ENCODE results near the gene MAP3K12.
"Not testable (repeated sequence)": the region's sequence is repeated elsewhere in the genome, so short reads cannot be mapped to it uniquely, and the experiment has no call there.

Gene MAP3K12, protein sequence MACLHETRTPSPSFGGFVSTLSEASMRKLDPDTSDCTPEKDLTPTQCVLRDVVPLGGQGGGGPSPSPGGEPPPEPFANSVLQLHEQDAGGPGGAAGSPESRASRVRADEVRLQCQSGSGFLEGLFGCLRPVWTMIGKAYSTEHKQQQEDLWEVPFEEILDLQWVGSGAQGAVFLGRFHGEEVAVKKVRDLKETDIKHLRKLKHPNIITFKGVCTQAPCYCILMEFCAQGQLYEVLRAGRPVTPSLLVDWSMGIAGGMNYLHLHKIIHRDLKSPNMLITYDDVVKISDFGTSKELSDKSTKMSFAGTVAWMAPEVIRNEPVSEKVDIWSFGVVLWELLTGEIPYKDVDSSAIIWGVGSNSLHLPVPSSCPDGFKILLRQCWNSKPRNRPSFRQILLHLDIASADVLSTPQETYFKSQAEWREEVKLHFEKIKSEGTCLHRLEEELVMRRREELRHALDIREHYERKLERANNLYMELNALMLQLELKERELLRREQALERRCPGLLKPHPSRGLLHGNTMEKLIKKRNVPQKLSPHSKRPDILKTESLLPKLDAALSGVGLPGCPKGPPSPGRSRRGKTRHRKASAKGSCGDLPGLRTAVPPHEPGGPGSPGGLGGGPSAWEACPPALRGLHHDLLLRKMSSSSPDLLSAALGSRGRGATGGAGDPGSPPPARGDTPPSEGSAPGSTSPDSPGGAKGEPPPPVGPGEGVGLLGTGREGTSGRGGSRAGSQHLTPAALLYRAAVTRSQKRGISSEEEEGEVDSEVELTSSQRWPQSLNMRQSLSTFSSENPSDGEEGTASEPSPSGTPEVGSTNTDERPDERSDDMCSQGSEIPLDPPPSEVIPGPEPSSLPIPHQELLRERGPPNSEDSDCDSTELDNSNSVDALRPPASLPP

DNA sequence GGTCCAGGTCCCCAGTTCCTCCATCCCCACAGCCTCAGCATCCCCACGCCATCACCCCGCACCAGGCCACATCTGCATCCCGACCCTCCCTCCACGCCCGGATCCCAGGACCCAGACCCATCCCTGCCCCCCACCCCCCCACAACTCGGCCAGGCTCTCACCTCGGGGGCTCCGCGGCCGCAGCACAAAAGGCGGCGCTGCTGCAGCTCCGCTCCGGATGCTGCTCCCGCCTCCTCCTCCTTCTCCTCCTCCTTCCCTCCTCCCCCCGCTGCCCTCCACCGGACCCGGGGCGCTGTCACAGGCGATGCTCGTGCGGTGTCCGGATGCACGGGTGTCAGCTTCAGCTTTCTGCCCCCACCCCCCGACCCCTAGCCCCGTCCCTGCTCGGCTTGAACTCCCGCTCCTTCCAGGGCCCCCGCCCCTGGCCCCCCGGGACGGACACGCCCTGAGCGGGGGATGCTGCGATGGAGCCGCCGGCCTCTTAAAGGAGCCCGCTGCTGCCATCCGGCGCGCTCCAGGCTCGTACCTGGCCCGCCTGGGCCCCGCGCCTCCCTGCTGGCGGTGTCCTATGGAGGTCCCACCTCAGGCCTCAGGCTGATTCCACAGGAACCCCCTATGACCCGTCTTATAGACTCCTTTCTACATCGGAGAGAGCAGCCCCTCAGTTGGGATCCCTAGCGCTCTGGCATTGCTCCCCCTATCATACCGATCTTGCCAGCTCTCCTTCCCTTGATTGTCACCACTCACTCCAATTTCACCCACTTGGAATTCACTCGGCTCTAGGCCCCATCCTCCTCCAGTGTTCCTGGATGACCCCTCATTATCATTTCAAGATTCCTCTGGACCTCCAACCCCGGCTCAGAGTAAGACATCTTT, at the start of gene MAP3K12:
TSS of gene MAP3K12 (minus strand) at position 193 of the 876 bp plus-strand sequence. CDS start 12,067 bp downstream, outside the sequence.
- DNase-seq (ENCODE audit: extremely low spot score, insufficient read length, low read depth) (no peak), FAIRE-seq (no peak)

GRCh38 chr12:53548354-53548753, 49.1 kb upstream of the MAP3K12 start:
- not testable (repeated sequence) for FAIRE-seq; DNase-seq (ENCODE audit: extremely low spot score, insufficient read length, low read depth)

- DNase-seq (ENCODE audit: extremely low spot score, insufficient read length, low read depth) (peak; percentile 57), FAIRE-seq (peak; percentile 76)
These were observed 44.3 kb upstream of the MAP3K12 start for GRCh38 chr12:53543539-53543938.

DNA sequence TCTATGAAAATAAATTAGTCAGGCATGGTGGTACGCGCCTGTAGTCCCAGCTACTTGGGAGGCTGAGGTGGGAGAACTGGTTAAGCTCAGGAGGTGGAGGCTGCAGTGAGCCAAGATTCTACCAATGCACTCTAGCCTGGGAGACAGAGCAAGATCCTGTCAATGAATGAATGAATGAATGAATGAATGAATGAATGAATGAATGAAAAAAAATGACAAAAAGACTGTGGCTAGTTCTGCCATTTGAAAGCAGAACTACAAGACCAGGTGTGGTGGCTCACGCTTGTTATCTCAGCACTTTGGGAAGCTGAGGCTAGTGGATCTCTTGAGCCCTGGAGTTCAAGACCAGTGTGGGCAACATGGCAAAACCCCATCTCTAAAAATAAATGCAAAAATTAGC, 40.3 kb upstream of the MAP3K12 start:
- FAIRE-seq (no peak), DNase-seq (ENCODE audit: extremely low spot score, insufficient read length, low read depth) (no peak)

GRCh38 chr12:53538209-53538689, 39.0 kb upstream of the MAP3K12 start:
- no peak for DNase-seq (ENCODE audit: extremely low spot score, insufficient read length, low read depth)
- no peak for FAIRE-seq

- FAIRE-seq: no peak
These were observed 37.7 kb upstream of the MAP3K12 start for GRCh38 chr12:53536962-53537361.

GRCh38 chr12:53533471-53533870, 34.2 kb upstream of the MAP3K12 start:
- FAIRE-seq (no peak), DNase-seq (ENCODE audit: extremely low spot score, insufficient read length, low read depth) (no peak)

More at GRCh38 chr12:53536962-53537361, 37.7 kb upstream of the MAP3K12 start:
- no peak for DNase-seq (ENCODE audit: extremely low spot score, insufficient read length, low read depth)

- DNase-seq (ENCODE audit: extremely low spot score, insufficient read length, low read depth): no peak
- FAIRE-seq: no peak
These were observed 33.5 kb upstream of the MAP3K12 start for GRCh38 chr12:53532524-53533445.

DNA sequence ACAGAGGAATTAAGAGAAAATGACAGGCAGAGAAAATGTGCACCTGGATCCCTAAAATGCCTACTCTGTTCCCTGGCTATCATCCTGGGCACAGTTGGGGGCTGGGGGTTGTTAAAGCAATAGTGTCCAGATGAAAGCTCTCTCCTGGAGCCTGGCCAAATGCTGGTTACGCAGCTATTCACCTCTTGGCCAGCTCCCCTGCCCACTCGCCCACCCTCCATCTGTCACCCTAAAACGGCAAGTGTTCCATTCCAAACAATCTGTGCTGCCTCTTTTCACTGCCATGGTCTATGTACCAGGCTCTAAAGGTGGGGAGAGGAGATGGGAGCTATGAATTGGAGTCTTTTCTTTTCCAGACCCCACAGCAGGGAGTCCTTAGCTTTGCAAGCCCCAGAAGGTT, 32.8 kb upstream of the MAP3K12 start:
- FAIRE-seq (no peak), DNase-seq (ENCODE audit: extremely low spot score, insufficient read length, low read depth) (no peak)

DNA sequence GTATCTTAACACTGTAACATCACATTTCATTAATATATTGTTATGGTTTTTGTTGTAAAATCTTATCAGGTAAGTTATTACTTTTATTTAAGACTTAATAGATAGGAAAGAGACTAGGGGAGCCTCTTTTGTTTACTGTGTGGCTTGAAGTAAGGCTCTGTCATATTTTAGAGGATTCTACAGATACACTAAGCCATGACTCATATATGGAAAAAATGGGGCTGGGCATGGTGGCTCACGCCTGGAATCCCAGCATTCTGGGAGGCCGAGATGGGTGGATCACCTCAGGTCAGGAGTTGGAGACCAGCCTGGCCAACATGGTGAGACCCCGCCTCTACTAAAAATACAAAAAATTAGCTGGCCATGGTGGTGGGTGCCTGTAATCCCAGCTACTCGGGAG, 31.7 kb upstream of the MAP3K12 start:
- DNase-seq (ENCODE audit: extremely low spot score, insufficient read length, low read depth) (no peak), FAIRE-seq (no peak)

GRCh38 chr12:53530061-53530460, 30.8 kb upstream of the MAP3K12 start:
- DNase-seq (ENCODE audit: extremely low spot score, insufficient read length, low read depth): no peak
- FAIRE-seq: no peak

GRCh38 chr12:53524476-53524875, 25.2 kb upstream of the MAP3K12 start:
- no peak for DNase-seq (ENCODE audit: extremely low spot score, insufficient read length, low read depth)
- FAIRE-seq: no peak

GRCh38 chr12:53523131-53523530, 23.9 kb upstream of the MAP3K12 start:
- FAIRE-seq (no peak), DNase-seq (ENCODE audit: extremely low spot score, insufficient read length, low read depth) (no peak)

- no peak for DNase-seq (ENCODE audit: extremely low spot score, insufficient read length, low read depth)
- FAIRE-seq: no peak
These were observed 19.1 kb upstream of the MAP3K12 start for GRCh38 chr12:53518381-53518780.

- DNase-seq (ENCODE audit: extremely low spot score, insufficient read length, low read depth) (no peak), FAIRE-seq (no peak)
These were observed 17.6 kb upstream of the MAP3K12 start for GRCh38 chr12:53516758-53517455.

GRCh38 chr12:53515291-53515680, 16.0 kb upstream of the MAP3K12 start:
- DNase-seq (ENCODE audit: extremely low spot score, insufficient read length, low read depth) (no peak), FAIRE-seq (no peak)

- FAIRE-seq: no peak
- no peak for DNase-seq (ENCODE audit: extremely low spot score, insufficient read length, low read depth)
These were observed 15.5 kb upstream of the MAP3K12 start for GRCh38 chr12:53514628-53515290.
